GM21447 (cell line): ENCODE data around the gene TNFAIP8L3.
"Not testable (repeated sequence)": the region's sequence is repeated elsewhere in the genome, so short reads cannot be mapped to it uniquely, and the experiment has no call there.

Experiments used
- ATAC-seq: cut with Tn5 transposase; IDR thresholded peaks from one replicate; pipeline ENCODE4 v1.9.1; 2021; ENCODE audit not compliant: unreplicated experiment

The TNFAIP8L3 gene

GRCh38 chr15:51062736-51063135 lies 32.0 kb downstream of the TNFAIP8L3 start:
- no peak for ATAC-seq

DNA sequence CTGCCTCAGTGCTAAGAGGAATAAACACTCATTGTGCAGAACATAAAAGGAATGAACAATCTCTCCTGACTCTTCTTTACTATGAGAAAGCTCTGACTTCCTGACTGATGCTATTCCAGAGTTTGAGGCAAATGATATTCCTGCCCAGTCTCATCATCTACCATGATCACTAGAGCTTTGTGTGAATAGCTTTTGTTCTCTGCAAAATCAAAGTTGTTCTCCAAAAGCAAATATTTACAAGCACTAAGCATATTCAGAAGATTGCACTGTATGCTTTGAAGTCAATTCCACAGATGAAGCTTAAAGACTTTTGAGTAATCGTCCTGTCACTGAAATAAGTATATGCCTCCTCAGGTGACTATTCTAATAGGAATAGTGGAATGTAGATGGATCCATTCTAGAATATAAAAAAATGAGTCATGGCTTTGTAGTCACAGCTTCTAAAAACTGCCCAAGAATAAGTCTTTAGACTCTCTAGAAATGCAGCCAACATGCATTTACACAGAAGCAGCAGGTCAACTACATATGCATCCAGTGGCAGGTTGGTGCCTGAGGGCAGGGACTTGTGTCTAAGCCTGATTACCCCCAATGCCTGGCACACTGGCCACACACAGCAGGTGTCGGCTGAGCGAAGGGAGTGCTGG lies 34.6 kb downstream of the TNFAIP8L3 start:
- ATAC-seq, result no peak

- ATAC-seq, result no peak
Observed at GRCh38 chr15:51054535-51054934, 40.2 kb downstream of the TNFAIP8L3 start.

DNA sequence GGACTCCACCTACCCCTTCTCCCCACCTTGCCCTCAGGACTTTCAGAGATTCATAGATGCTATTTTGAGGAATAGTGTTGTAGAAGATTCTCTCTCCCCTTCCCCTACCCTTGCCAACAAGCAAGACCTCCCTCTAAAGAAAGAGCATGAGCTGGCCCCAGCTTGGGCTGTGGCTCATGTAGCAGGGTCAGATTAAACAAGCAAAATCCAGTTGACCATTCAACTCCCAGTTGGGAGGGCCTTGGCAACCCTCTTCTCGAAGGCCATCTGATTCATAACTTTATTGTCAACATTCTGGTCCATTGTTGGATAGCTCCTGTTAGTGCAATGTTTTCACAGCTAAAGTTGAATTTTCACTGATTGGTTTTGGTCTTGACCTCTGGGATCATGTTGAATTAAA lies 41.1 kb downstream of the TNFAIP8L3 start:
- ATAC-seq, result no peak

GRCh38 chr15:51051776-51052175 lies 42.9 kb downstream of the TNFAIP8L3 start:
- ATAC-seq, result no peak

- no peak for ATAC-seq
Observed at GRCh38 chr15:51049081-51049480, 45.6 kb downstream of the TNFAIP8L3 start.

DNA sequence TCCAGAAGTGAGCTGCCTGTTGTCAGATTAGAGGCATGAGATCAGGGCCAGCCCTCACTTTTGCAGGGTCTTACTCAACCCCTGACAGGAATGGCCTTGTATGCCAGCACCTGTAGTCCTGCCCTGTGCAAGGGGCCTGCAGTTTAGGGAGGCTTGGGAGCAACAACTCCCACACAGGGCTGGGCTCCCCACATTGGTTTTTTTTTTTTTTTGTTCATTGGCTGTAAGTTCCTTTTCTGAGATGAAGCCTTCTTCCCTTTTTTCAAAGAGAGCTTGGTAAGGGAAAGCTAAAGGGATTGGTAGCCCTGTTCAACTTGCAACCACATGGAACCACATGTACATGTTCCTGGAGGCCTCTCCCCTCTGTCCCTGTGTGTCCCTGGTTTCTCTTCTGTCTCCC lies 46.4 kb downstream of the TNFAIP8L3 start:
- no peak for ATAC-seq

- no peak for ATAC-seq
Observed at GRCh38 chr15:51046799-51047449, 47.8 kb downstream of the TNFAIP8L3 start.

GRCh38 chr15:51046016-51046415 lies 48.7 kb downstream of the TNFAIP8L3 start:
- ATAC-seq, result no peak

- ATAC-seq, result no peak
Observed at GRCh38 chr15:51044037-51044727, 50.5 kb downstream of the TNFAIP8L3 start.

- ATAC-seq, result no peak
Observed at GRCh38 chr15:51038974-51039319, 55.8 kb downstream of the TNFAIP8L3 start.

- ATAC-seq, result no peak
Observed at GRCh38 chr15:51038162-51038973, 56.3 kb downstream of the TNFAIP8L3 start.

- ATAC-seq, result not testable (repeated sequence)
Observed at GRCh38 chr15:51037474-51037873, 57.2 kb downstream of the TNFAIP8L3 start.

DNA sequence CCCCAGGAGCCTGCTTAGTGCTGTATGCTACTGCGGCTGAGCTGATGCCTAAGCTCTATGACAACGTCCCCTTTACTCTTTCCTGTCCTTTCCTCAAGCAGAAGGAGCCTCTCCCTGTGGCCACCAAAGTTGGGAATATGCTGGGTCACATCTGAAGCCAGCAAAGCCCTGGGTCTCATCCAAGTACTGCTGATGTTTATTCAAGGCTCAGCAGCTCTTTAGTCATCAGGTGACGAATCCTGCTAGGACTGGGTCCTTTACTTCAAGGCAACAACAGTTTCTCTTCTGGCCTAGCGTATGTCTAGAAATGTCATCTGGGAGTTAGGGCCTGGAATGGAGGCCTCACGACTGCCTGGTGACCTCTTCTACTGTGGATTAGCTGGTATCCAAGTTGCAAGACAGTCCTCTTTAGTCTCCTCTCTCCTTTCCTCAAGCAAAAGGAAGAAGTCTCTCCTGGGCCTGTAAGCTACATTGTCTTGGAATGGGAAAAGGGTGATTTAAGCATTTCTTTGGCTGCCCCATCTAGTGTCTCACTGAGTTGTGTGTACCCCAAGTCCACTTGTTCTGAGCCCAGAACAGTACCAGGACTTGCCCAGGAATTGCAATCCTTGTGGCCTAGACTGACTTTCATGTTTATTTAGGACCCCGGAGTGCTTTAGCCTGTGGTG lies 63.9 kb downstream of the TNFAIP8L3 start:
- no peak for ATAC-seq

DNA sequence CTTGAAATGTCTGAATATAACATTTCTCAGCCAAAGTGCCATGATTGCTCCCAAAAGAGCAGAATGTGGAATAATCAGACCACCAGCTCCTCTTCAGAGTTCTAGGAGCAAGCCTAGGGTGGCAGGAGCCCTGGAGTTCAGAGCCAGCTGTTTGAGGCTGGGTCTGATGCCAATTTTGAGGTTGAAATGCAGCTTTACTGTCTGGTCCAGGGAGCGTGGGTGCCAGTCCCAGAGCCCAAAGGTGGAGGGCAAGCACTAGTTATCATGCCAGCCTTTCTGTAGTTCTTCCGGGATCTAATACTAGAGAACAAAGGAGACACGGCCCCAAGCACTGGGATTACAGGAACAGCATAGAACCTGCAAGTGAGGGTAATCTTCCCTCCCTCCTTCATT lies 69.3 kb downstream of the TNFAIP8L3 start:
- ATAC-seq, result no peak

DNA sequence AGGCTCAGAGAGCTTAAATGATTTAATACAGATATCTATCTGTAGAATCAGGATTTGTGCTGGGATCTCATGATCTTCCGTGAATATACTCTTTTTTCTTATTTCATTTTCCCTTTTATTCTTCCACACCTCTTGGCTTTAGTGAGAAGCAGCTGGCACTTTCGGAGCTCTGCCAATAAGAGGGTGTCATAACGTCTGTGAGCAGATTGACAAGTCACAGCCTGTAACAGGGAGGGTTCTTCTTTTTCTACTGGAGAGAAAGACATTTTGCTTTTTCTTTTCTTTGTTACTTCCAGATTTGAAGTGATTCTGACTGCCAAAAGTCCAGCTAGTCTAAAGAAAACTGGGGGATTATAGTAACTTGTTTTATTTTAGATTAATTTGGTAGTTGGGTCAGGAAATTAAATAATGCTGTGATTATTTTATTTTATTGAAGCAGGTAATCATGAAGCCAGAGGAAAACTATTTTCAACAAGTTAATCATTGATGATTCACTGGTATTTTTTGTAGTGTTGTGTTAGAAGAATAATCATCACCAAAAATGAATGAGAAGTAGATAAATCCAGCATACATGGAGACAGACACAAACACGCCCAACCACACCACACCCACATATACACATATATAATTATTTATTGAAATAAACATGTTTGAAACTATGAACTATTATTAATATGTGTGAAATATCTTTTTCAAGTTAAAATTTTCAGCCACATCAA lies 69.8 kb downstream of the TNFAIP8L3 start:
- ATAC-seq, result no peak

DNA sequence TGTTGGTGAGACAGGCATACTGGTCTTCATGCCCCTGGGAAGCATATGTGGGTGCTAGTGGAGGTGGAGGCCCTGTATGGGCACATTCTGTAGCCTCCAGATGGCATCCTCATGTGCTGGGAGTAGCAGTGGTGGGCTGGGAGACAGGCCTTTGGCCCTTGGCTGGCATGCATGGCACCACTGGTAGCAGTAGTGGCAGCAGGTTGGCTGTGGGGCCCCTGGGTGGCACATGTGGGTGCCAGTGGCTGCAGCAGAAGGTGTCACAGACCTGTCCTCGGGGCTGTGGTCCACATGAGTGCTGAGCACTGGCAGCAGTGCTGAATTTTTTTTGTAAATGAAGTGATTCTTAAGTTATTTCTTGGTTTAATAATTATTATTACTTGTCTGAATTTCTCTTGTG lies 71.2 kb downstream of the TNFAIP8L3 start:
- ATAC-seq, result no peak

- no peak for ATAC-seq
Observed at GRCh38 chr15:51022206-51022605, 72.5 kb downstream of the TNFAIP8L3 start.

- no peak for ATAC-seq
Observed at GRCh38 chr15:51016615-51017014, 78.1 kb downstream of the TNFAIP8L3 start.

GRCh38 chr15:51011212-51011611 lies 83.5 kb downstream of the TNFAIP8L3 start:
- ATAC-seq, result no peak
